HG03378 (cell line): Measurements from ENCODE around the gene CPLX3.
A peak's percentile ranks its signal among the peaks of the same experiment; 100 is the strongest.

ENCODE experiments used
- ATAC-seq: cut with Tn5 transposase; IDR thresholded peaks from one replicate; pipeline ENCODE4 v1.9.1; 2021; ENCODE audit warnings: mild to moderate bottlenecking, moderate library complexity; ENCODE audit not compliant: unreplicated experiment

Gene CPLX3

GRCh38 chr15:74869726-74870407, 43.4 kb downstream of the CPLX3 start:
- ATAC-seq = no peak

DNA sequence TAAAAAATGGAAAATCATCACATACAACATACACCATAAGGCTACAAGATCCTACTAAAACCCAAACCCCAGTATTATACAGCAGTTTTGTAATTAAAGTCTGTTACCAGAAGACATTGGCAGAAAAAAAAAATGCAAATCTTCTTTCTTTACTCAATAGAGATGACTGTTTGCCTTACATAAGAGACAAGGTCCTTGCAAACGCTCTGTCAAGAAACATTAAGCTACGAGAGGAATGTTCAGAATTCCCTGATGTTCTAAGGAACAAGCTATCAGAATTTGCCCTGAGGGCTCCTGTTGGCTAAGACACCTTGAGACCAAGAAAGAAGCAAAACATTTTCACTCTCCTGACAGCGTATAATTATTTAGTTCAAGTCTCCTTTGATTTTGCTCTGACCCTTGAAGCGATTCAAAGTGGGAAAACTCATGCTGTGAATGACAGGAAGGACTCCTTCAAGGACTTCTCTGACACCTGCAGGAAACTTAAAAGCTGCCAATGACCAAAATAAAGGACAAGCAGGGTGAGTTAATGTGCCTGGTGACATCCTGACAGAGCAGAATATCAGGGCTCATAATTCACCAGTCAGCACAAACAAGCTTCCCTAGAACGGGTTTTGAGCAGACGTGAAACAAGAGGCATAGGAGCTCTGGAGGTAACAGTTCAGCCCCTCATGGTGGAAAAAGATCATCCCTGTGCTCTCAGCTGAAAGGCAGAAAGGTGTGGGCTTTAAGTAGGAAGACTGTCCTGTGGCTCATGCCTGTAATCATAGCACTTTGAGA, 44.2 kb downstream of the CPLX3 start:
- no peak for ATAC-seq

DNA sequence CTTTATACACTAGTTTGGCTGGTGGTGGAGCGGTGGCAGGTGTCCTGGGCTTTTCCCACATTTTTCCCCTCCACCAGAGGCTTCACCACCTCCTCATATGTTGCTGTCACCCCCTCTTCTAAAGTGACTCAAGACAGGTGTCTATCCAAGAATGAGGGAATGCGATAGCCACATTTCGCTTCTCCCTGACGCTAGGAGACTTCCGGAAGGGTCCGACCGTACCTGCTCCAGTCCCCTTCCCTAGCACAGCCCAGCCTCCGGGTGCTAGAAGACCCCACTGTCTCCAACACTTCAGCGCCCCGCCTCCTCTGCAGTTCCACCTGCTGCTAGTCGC, 46.2 kb downstream of the CPLX3 start:
- no peak for ATAC-seq

GRCh38 chr15:74873036-74873755, 46.8 kb downstream of the CPLX3 start, which contains the start of gene SCAMP2:
Gene SCAMP2, minus strand, starts transcription at chr15:74873365. Its CDS starts 110 bp downstream, at chr15:74873255.
- peak; percentile 75 for ATAC-seq

DNA sequence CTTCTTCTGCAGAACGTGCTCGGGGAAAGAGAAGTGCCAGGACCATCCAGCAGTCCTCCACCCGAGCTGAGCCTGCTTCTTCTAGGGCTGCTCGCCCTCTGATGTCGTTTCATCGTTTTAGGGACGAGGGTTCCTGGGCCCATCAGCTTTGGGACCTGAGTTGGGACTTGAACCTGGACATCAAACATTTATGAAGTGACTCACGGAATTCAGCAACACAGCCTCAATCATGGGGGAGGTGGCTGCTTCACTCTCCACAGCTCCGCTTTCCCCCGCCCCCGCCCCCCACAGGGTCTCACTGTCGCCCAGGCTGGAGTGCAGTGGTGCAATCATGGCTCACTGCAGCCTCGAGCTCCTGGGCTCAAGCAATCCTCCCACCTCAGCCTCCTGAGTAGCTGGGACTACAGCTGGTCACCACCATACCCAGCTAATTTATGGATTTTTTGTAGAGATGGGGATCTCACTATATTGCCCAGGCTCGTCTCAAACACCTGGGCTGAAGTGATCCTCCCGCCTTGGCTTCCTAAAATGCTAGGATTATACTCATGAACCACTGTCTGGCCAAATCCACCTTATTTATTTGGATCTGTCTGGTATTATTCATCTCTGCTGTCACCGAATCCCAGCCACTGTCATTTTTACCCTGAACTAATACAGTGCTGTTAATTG, 47.5 kb downstream of the CPLX3 start:
- ATAC-seq = peak; percentile 4

DNA sequence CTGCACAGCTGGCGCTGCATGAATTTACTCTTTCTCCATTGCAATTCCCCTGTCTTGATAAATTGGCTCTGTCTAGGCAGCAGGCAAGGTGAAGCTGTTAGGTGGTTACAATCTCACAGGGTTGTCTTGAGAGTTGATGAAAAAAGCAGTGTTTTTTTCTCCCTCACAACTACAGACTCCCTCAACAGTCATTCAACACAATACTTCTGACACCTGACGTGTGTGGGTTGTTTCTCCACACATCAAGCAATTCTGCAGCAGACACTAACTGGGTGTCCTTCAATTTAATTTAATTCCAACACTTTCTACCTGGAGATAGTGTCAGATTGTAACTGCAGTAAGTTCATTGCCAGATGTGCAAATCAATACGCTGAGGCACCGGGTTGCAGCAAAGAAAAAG, 51.8 kb downstream of the CPLX3 start:
- no peak for ATAC-seq
